Kidney (tissue), 14 donors: ENCODE results near the gene SFSWAP. TPM values are rescaled to one million over a fixed set of nuclear protein-coding genes. Genes with fewer than 3 reads are reported as not detected.

Source experiments
- DNase-seq, 5 donors: peaks; one replicate each; pipeline ENCODE4 v3.0.0-alpha.2; 2013 to 2020
- FAIRE-seq: peaks from 2 replicates; lab custom pipeline; 2012; peaks lifted over from hg19 to GRCh38; lab: Jason Lieb, UNC
- H3K27ac ChIP-seq, 2 donors: one replicate each; pipeline ENCODE4 v1.7.0; 2013; ENCODE audit warnings: low read depth in 2 of 2, low read length in 2 of 2, inconsistent platforms in 1 of 2
- H3K27me3 ChIP-seq: one replicate; pipeline ENCODE4 v1.7.1; 2013; ENCODE audit warnings: low read length, inconsistent platforms; ENCODE audit not compliant: control insufficient read depth, insufficient read depth
- H3K36me3 ChIP-seq, 3 donors: one replicate each; pipeline versions ENCODE4 v1.7.0 to v1.7.1; 2013; ENCODE audit warnings: low read length in 3 of 3, control low read depth in 1 of 3, inconsistent platforms in 1 of 3; ENCODE audit not compliant: insufficient read depth in 3 of 3, control insufficient read depth in 2 of 3
- H3K4me1 ChIP-seq, 3 donors: one replicate each; pipeline versions ENCODE4 v1.7.0 to v1.7.1; 2013; ENCODE audit warnings: low read length in 3 of 3, inconsistent platforms in 1 of 3, low read depth in 1 of 3; ENCODE audit not compliant: control insufficient read depth in 2 of 3, insufficient read depth in 2 of 3
- H3K4me3 ChIP-seq, 3 donors: one replicate each; pipeline versions ENCODE4 v1.7.0 to v1.8.1; 2013; ENCODE audit warnings: low read length in 3 of 3, control low read depth in 1 of 3, inconsistent platforms in 1 of 3
- H3K9ac ChIP-seq, 3 donors: one replicate each; pipeline versions ENCODE4 v1.7.0 to v1.7.1; 2013; ENCODE audit warnings: low read length in 3 of 3, control low read depth in 1 of 3, inconsistent platforms in 1 of 3
- H3K9me3 ChIP-seq, 3 donors: one replicate each; pipeline versions ENCODE4 v1.7.0 to v1.7.1; 2013; ENCODE audit warnings: low read length in 3 of 3, control low read depth in 1 of 3, inconsistent platforms in 1 of 3; ENCODE audit not compliant: control insufficient read depth in 2 of 3, insufficient read depth in 1 of 3
- intact Hi-C: fragments of 100-400 bp; cut with DNase I; formaldehyde crosslinking; loops from one replicate; pipeline ENCODE4 v1.11.1; 2022
- polyA plus RNA-seq: library from polyadenylated mRNA; stranded (reverse); fragments of 350-450 nt; fragmentation: Illumina TruSeq; extraction: RNeasy Lipid Tissue Mini Kit (QIAGEN cat#74804); gene quantifications from one replicate; pipeline ENCODE4 v1.2.3, GENCODE V29; 2014; ENCODE audit warnings: low read depth, low replicate concordance; ENCODE audit not compliant: insufficient read depth
- total RNA-seq: library from RNA; stranded (reverse); fragmentation: NEBNext Ultra II Directional; extraction: Animal tissue kit (Norgen Biotek cat#: 25700); gene quantifications from one replicate; pipeline ENCODE4 v1.2.1, GENCODE V29; 2021
- TF ChIP-seq, protein P1 (sequence below): IDR thresholded peaks from 3 replicates; pipeline ENCODE4 v1.5.1; 2012; ENCODE audit warnings: mild to moderate bottlenecking, moderate library complexity, borderline replicate concordance; ENCODE audit not compliant: insufficient read depth; ENCODE audit errors: extremely low read depth
- donor health status: control.
- donor health status: control.
- donor health status: control.
- donor health status: control.
- donor health status: control.
- donor health status: DM: yes; HTN: yes; CAD: no.
- donor health status: Normal renal cell carcinoma (clear cell type).

SFSWAP gene
- total and polyA plus RNA-seq, 2 donors from 2014 or later: 13.9 to 46.2 TPM

DNA sequence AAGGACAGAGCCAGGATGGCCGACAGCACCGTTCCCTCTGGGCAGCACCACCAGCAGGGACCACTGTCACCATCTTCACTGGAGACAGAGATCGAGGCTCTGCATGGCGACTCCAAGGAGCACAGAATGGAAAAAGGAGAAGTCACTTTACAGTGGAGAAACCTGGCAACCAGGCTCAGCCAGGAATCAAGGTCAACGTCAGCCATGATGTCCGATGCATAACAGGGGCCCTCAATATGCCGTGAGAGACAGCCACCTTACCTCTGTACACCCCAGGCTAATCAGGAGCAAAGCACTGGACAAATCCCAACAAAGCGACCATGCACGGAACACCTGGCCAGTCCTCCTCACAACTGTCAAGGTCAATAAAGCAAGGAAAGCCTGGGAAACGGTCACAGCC, 20.6 kb upstream of the SFSWAP start:
- Histone ChIP-seq H3K27me3 (no peaks in the 10 kb centered on the region), H3K9me3 (no peaks in the 10 kb centered on the region), H3K9ac (no peak overlapping the region), H3K36me3 (no peaks in the 10 kb centered on the region), H3K4me1 (no peaks in the 10 kb centered on the region), H3K4me3 (no peak overlapping the region), H3K27ac (no peak overlapping the region)
- DNase-seq: peak in 1 of 5 donors; percentile 9
- TF ChIP-seq, protein P1, sequence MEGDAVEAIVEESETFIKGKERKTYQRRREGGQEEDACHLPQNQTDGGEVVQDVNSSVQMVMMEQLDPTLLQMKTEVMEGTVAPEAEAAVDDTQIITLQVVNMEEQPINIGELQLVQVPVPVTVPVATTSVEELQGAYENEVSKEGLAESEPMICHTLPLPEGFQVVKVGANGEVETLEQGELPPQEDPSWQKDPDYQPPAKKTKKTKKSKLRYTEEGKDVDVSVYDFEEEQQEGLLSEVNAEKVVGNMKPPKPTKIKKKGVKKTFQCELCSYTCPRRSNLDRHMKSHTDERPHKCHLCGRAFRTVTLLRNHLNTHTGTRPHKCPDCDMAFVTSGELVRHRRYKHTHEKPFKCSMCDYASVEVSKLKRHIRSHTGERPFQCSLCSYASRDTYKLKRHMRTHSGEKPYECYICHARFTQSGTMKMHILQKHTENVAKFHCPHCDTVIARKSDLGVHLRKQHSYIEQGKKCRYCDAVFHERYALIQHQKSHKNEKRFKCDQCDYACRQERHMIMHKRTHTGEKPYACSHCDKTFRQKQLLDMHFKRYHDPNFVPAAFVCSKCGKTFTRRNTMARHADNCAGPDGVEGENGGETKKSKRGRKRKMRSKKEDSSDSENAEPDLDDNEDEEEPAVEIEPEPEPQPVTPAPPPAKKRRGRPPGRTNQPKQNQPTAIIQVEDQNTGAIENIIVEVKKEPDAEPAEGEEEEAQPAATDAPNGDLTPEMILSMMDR: no peak
- intact Hi-C loops: no loop called here
- no peak for FAIRE-seq

DNA sequence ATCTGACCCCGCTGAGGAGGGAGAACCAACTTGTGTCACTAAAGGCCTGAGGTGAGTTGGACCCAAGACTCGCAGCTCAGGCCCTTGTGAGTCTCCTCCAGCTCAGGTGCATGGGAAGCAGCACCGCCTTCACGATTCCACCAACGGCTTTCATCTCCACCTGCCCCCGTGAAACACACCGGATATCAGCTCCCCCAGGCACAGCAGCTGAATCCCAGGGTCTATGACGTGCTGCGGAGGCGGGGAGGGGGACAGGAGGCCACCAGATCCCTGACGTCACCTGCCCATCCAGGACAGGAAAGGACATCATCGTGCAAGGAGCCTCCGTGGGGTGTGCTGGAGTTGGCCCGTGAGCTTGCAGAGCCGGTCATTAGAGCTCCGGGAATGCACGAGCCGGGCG, 18.5 kb upstream of the SFSWAP start:
- H3K36me3 ChIP-seq: no peaks in the 10 kb centered on the region
- intact Hi-C loops: no loop called here
- H3K9ac ChIP-seq: no peak overlapping the region
- TF ChIP-seq, protein P1: no peak
- H3K4me1 ChIP-seq: no peaks in the 10 kb centered on the region
- H3K9me3 ChIP-seq: no peaks in the 10 kb centered on the region
- no peaks in the 10 kb centered on the region for H3K27me3 ChIP-seq
- DNase-seq (no peak), FAIRE-seq (no peak)
- no peak overlapping the region for H3K4me3 ChIP-seq
- no peak overlapping the region for H3K27ac ChIP-seq

DNA sequence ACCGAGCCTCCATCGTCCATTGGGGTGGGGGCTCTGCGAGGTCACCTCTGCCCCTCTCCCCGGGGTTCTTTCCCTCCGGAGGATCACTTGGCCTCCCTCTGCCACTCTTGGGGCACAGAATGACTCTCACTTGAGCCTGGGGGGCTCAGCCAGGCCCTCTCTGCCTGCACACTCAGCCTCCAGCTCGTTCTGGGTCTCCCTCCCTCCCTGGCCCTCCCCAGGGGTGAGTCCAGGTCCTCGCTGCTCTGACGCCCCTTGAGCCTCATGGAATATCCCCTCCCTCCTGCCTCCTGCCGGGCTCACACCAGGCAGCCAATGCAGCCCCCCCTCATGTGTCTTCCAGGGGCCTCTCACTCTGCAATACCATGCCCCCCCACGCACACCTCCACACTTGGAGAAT, 17.7 kb upstream of the SFSWAP start:
- Histone ChIP-seq H3K4me3 (no peak overlapping the region), H3K27me3 (no peaks in the 10 kb centered on the region), H3K9ac (no peak overlapping the region), H3K36me3 (no peaks in the 10 kb centered on the region), H3K9me3 (no peaks in the 10 kb centered on the region), H3K4me1 (no peaks in the 10 kb centered on the region), H3K27ac (no peak overlapping the region)
- FAIRE-seq (no peak), DNase-seq (no peak)
- TF ChIP-seq, protein P1: no peak
- intact Hi-C loops: no loop called here
